Activated gamma-delta T cell treated with Interleukin-2 at 50 U/mL for 16 hours (primary cell): ENCODE data around the gene COMT.

ENCODE experiments used
- DNase-seq: peaks from one replicate; pipeline ENCODE4 v3.0.0-alpha.2; 2020

The COMT gene

DNA sequence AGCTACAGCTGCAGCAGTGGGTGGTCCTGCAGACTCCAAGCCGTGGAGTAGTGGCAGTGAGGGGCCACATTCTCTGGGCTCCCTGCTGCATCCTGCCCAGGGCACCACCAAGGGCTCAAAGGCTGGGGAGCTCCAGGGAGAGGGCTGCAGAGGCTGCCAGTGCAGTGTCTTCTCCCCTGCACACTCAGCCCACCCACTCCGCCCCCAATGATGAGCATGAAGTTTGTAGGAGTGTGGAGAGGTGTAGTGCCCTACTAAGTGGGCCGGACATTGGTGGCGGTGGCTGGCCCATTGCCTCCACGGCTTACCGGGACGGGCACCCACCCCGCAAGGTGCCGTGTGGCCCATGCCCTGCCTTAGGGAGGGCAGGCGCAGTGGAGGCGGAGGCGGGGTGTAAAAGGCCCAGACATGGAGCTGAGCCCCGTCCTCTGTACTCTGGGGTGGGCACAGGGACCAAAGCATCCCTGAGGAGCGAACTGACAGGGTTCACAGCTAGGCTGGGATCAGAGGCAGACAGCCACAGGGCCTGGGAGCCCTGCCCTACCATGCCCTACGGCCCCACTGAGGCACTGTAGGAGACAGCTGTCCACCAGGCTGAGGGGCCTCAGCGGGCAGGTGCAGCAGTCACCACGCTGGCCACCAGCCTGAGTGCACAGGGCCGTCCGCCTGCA lies 56.1 kb downstream of the COMT start:
- no peak for DNase-seq

DNA sequence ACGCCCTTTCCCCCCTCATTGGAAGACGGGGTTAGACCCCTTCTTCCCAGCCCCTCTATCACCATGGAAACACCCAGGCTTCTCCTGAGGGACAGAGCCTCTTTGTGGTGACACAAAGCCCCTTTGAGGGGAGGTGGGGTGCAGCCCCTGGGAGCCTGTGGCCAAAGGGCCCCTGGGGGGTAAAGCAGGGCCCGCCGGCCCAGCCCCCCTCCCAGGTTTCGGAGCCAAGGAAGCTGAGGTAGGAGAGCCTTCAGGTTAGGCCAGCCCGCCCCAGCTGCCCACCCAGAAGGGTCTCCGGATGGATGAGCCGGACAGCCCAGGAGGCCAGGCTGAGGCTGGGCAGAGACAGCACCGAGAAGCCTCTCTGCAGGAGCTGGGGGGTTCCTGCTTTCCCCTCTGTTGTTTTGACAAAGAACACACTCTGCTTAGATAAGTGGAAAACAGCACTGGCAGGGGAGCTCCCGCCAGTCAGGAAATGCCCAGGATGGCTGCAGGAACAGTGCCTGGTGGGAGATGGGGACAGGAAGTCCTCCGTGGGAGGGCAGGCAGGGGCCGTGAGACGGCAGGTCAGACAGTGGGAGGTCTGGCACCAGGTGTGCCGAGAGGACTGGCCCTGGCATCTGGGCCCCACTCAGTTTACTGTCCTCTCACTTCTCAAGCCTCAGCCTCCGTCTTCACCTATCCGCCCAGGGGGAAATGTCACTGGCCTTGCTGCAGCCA lies 56.8 kb downstream of the COMT start:
- no peak for DNase-seq

DNA sequence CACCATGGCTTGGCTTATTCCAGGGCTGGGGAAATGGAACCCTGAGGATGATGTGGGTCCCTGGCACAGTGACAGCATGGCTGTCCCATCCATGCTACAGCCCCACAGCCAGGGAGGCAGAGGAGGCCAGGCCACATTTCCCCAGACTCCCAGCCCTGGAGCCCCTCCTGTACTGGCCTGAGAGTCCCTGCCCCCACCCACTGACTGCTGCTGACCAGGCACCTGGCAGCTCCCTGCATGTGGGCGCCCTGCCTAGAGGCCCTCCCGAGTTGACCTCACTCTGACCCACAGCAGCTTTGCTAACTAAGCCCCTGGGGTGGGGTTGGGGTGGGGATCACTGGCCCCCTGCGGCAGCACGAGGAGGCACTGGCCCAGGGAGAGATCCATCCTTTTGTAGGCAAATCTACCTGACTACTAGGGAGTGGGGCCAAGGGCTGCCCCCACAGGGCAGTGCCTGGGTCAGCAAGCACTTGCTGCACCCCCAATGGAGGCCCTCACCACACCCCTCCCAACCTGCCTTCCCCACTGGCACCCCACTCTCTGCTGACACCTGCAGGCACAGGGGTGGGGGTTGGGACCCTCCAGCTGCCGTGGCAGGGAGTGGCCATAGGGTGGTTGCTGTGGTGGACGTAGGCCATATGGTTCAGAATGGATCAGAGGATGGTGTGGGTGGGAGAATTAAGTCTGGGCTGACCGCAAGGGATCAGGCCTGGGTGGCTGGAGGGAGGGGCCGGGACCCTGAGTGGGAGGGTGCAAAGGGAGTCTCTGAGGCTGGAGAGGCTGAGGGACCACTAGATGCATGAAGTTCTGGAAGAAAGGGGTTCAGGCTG lies 57.6 kb downstream of the COMT start:
- no peak for DNase-seq

DNA sequence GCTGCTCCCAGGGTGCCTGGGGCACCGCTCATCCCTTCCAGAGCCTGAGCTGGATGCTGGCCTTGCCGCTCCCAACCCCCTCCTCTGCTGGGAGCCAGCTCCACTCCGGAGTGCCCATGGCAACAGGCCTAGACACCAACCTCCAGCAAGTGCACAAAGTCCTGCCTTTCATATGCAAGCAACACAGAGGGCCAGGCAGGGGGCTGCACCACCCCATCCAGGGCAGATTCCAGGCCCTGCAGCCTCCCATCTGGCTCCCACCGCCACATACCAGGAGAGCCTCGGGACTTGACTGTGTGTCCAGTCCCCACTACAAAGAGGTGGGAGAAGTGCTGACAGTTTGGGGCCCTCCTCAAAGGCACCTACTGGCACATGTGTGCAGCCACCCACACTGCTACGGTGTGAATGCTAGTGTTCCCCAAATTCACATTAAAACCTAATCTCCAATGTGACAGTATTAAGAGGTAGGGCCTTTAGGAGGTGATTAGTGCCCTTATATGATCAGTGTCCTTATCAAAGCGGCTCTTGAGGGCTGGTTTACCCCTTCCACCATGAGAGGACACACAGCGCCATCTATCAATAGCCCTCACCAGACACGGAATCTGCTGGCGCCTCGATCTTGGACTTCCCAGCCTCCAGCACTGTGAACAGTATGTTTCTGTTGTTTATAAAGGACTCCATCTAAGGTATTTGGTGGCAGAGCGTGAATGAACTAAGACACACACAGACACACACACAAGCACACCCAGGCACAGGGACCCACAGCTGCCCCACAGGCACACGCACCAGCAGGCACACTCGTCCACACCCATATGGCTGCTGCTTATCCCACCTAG lies 58.9 kb downstream of the COMT start:
- no peak for DNase-seq

DNA sequence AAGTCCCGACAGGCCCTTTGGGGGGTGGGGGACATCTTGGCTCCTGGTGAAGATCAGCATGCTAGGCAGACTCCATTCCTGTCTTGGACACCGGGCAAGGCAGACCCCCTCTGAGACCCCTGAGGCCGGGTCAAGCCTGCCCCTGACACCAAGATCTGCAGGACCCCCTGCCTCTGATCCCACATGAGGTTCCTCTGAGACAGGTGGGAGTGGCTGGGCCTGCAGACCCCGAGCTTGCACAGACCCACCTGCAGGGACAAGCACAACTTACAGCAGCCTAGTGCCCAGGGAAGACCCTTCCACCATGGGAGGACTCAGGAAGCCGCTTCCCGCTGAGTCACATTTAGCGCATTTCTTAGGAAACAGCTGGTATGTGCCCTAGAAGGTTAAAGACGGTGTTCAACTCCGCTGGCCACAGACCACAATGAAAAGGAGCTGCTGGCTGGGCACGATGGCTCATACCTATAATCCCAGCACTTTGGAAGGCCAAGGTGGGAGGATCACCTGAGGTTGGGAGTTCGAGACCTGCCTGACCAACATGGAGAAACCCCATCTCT lies 59.6 kb downstream of the COMT start:
- no peak for DNase-seq

DNA sequence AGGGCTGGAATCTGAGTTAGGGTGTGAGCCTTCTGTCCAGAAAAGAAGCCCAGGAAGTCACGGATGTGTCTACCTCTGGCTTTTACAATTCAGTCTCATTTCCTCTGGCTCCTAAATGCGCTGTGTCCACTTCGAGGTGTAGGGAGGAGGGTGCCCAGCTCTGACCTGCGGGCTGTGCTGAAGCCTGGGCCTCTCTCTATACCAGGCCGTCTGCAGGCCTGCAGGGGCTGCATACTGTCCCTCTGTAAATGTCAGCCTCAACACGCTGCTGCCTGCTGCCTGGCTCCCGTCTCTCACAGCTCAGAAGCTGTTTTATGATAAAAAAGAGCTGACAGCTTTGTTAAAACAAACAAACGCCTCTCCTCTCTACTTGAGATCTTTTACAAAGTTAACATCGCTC lies 60.6 kb downstream of the COMT start:
- no peak for DNase-seq

DNA sequence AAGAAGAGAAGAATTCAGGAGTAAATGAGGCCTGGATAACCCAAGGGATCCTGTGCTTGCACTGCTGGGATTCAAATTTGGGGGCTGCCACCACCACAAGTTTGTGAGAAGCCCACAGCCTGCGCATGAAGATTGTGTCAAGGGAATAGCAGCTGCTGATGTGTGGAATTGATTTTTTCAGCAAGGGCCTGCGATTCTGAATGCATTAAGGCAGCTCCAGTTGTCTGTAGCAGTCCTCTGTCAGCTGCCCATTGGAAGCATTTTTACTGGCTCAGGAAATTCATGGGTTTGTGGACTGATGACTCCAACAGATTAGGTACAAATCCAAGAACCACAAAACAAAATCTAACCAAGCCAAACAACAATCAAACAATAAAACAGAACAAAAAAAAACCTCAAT lies 61.1 kb downstream of the COMT start:
- DNase-seq, result no peak

DNA sequence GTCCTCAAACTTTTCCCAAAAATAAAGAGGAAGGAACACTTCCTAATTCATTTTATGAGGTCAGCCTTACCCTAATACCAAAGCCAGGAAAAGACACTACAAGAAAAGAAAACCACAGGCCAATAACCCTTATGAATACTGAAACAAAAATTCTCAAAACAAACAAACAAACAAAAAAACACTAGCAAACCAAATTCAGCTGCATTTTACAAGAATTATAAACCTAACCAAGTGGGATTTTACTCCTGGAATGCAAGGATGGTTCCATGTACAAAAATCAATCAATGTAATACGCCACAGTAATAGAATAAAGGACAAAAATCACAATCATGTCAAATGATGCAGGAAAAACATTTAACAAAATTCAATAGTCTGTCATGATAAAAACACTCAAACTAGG lies 61.7 kb downstream of the COMT start:
- no peak for DNase-seq

DNA sequence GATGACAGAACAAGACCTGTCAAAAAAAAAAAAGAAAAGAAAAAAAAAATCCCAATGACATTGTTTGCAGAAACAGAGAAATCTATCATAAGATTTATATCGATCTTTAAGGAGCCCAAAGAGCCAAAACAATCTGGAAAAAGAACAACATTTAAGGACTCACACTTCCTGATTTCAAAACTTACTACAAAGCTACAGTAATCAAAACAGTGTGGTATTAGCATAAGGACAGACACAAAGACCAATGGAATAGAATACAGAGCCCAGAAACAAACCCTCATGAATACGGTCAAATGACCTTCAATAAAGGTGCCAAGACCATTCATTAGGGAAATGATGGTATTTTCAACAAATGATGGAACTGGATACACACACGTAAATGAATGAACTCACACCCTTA lies 62.9 kb downstream of the COMT start:
- DNase-seq, result no peak

DNA sequence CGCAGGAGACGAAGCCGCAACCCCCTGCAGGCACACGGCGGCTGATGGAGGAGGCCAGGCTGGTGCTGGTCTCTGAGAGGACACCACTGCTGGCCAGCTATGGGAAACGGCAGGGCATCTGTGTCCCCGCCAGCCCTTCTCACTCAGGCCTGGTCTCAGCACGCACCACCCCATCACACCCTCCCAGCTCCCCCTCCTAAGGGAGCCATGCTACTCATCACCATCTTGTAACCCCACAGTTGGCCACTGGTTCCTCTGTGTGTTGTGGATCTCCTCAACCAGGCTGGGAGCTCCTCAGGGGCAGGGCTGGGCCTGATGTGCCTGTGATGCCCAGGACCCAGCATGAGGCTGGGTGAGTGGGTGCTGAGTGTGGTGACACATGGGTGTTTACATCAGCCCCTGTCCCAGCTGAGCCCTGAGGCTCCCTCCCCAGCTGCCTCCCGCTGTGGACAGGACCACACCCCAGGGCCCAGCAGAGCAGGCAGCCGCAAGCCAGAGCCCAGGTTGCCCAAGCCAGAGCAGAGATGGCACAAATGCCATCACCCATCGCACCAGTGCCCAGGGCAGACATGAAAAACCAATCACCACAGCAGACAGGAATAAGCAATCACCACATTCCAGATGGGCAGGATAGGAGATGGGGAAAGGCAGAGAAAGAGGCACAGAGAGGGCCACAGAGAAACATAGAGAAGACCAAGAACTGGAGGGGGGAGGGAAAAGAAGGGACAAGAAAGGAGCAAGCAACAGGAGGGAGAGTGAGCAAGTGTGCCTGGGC lies 66.8 kb downstream of the COMT start:
- DNase-seq, result no peak

DNA sequence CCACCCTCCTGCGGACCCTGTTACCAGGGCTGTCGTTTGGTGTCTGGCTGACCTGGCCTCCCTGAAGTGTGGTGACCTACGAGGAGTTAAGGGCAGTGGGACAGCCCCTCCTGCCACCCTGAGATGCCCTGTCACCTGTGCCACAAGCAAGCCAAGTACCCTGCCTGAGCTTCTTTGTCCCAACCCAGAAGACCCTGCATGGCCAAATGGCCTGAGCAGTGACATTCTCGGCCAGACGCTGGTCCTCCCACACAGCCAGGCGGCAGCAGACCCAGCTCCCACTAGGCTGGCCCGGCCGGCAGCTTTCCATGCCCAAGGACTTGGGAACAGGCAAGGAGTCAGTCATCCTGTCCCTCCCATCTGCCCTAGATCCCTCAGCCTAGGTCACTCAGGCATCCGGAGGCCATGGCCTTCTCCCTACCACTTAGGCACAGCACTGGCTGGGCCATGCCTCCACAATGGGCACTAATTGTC lies 67.5 kb downstream of the COMT start:
- DNase-seq, result no peak

DNA sequence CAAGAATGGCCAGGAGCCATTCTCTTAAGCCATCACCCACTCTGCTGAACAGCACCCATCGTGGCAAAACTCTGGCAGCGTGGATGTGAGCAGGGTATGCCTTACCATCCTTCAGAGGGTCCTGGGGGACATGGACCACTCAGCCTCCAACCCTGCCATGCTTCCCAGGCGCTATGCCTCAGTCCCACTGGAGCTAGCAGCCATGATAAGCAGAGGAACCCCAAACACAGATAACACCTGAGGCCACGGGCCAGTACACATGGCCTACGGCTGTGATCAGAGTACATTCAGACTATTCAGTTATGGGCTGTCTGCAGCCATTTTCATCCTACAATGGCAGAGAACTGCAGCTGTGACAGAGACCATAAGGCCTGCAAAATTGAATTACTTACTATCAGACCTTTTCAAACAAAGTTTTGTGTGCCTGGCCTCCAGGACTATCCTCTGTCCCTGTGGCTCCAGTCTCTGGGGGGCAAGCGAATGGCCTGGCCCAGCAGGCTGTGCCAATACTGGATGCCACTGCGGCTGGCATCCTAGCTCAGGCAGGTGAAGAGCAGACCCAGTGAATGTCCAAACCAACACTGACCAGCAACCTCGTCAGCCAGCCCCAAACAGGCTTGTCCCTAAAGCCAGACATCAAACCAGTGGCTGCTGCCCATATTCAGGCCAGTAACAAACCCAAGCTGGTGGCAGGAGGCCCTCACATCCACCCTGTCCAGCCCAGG lies 68.2 kb downstream of the COMT start:
- DNase-seq, result no peak

DNA sequence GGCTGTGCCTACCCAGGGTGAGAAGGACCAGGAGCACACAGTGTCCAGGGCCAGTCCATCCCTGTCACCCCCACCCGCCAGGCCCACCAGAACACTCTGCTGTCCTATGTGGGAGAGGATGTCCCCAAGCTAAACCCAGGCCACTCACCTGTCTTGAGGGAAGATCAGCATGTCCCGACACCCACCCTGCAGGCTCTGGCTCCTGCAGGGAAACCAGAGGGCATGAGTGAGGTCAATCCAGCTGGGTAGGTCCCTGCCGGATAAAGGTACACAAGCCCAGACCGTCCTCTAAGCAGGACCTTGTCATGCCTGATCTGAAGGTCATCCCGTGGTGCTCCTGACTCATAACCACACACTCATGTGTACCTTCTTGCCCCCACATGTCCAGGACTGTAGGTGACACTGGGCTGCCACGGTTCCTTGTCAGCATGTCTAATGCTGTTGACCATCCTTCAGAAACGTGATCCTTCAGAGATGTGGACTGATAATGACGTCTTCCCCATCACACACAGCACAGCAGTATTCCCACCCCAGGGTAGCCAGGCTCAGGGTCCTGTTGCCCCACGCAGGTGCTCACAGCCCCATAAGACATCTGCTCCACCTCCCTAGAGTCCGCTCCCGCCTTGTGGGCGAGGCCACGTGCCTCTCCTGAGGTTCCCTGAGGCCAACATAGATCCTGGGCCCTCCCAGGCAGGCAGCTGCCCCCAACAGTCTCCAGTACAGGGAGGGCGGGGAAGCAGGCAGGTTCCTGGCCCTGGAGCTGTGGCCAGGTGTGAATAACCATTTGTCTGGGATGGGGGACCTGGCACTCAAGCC lies 68.9 kb downstream of the COMT start:
- DNase-seq, result no peak

DNA sequence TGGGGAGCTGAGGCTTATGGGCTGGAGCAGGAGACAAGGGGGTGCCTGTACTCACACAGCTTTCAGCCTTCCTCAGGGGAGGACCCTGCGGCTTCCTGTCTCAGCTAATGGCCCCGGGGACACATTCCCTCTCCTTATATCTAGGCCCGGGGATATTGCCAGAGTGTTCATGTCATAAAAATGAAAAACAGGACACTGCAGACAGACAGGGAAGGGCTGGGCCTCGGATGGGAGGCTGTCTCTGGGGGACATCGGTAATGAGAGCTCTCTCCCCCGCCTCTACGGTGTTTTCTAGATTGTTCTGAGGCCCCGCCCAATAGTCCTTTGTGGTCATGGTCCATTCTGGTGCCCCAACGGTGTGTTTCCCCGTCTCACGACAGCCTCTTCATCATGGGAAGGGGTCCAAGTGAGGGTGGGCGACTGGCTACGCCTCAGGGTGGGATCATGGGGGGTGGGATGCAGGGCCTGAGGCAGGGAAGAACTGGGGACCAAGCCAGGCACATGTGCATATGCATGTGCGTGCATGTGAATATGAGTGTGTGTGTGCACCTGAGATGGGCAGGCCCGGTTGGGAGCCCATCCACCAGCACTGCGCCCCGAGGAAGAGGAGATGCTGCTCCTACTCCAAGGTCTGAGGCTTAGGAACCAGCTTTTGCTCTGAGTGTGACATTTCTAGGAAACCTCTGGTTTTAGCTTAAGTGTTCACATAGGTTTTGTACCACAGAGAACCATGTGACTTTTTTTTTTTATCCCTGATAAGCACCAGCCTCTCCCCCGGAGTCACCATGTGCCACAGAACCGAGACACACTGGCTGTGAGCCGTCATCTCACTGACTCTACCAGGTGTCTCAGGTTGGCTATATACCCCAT lies 69.8 kb downstream of the COMT start:
- DNase-seq, result no peak

DNA sequence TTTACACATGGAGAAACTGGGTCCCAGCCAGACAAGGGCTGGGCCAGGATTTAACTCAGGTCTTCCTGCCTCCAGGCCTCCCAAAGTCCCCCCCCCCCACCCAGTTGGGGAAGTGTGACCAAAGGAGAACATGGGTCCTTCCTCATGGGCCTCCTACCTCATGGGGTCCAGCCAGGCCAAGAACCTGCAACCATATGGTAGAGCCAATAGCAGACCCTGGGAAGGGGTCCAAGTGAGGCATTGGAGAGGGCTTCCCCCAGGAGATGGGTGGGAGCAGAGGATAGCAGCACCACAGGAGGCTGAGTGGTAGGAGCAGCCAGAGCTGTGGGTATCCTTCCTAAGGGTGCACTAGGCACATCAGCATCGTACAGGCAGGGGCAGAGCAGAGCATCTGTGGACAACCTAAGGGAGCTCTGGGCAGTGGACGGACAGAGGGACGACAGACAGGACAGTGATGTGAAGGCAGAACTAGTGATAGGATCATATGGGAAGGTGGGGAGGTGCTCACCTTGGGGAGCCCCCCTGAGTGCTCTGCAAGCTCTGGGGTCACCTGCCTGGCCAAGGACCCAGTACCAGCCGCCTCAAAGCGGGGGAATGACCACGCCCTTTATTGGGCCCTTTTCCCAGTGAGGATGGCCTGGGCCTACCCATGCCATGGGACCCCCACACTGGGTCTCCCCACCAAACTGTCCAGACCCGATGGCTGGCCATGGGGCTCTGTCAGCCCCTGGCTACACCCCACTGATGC lies 70.6 kb downstream of the COMT start:
- no peak for DNase-seq

DNA sequence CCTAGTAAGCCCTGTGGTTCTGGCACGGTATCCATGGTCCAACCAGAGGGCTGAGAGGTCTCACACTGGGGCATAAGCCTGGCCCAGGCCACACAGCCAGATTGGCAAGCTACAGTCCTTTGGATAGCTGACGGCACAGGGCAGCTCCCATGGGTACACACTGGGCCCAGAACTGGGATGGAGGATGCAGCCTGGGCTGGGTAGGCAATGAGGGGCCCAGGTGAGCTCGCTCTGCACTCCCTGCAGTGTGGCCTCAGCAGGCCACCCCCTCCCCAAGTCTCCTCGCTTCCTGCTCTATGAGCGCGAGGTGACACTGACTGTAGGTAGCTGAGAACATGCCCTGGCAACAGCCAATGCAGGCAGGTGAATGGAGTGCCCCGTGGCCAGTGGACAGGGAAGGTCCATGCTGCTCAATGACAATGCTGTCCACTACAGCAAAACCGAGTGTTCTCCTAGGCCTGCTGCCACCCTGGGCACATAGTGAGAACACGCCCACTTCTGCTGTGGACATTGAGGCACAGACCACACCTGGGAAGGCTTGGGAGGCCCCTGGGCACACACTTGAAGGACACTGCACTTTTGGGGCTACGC lies 71.3 kb downstream of the COMT start:
- no peak for DNase-seq

DNA sequence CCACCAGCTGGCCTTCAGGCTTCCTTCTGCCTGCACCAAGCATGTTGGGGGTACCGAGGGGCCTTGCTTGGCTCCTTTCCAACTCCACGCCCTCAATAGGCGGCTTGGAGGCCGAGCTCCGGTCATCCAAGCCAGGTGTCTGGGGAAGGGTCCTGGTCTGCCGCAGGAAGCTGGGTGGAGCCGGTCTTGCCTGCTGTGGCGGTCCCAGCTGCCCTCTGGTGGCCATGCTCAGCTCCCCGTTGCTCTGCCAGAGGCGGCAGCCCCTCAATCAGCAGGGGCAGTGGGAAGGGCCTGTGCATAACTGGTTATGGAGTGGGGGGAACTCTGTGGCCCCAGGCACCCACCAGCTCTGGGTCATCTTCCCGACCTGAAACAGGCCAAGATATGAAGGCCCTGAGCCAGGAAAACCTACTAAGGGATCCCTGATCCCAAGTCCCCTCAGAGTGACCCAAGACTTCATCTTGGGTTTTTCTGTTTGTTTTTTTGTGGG lies 71.9 kb downstream of the COMT start:
- DNase-seq, result peak; percentile 45
